ENCODE measurements around the gene VMP1. TPM values are rescaled to one million over a fixed set of nuclear protein-coding genes. Genes with fewer than 3 reads are reported as not detected.
"Not testable (repeated sequence)": the region's sequence is repeated elsewhere in the genome, so short reads cannot be mapped to it uniquely, and the experiment has no call there.

VMP1 gene
- total RNA-seq, 1 experiment from 2014 or later: 277 TPM

- no peaks in the 10 kb centered on the region for H3K36me3 ChIP-seq (ENCODE audit: control insufficient read depth, insufficient read depth, low read length)
- H3K36me3 Mint-ChIP-seq (ENCODE audit: insufficient read depth, unreplicated experiment): peaks cover 63% of the 10 kb centered on the region
- peaks cover 38% of the 10 kb centered on the region for H3K4me1 ChIP-seq
- ChIA-PET CTCF (interaction anchor here (0.6 kb wide), 1 partner anchor 62 kb away, joined by 3 read pairs; no protein-coding TSS in a partner anchor), POLR2A (interaction anchor here (0.6 to 1.2 kb wide), 2 partner anchors 30 to 46 kb away, joined by 3 to 6 read pairs; no protein-coding TSS in a partner anchor)
- H3K27me3 Mint-ChIP-seq (ENCODE audit: insufficient read depth, unreplicated experiment): no peaks in the 10 kb centered on the region
- H3K4me3 ChIP-seq (ENCODE audit: low read depth, low read length): no peak overlapping the region
- TF ChIP-seq CTCF (IDR thresholded peaks at IDR 0.05; ENCODE audit: insufficient read depth in 1 of 2, low read depth in 1 of 2, low read length in 1 of 2, severe bottlenecking in 1 of 2, unreplicated experiment in 1 of 2): no peak
- no TSS peak for BruUV-seq (replicated peaks)
- peaks cover 18% of the 10 kb centered on the region for H3K4me1 Mint-ChIP-seq (ENCODE audit: low read depth, unreplicated experiment)
- peak overlapping the region; percentile 55 for H3K27ac Mint-ChIP-seq (ENCODE audit: unreplicated experiment)
- H3K27me3 ChIP-seq (replicated peaks; ENCODE audit: control insufficient read depth, insufficient read depth, low read length): no peaks in the 10 kb centered on the region
- intact Hi-C loops (cut with micrococcal nuclease; ENCODE audit: unreplicated experiment): no loop called here
- no peak overlapping the region for H3K4me3 Mint-ChIP-seq (ENCODE audit: unreplicated experiment)
- peak in 1 of 2 experiments; percentile 23 for DNase-seq
- no peaks in the 10 kb centered on the region for H3K9me3 ChIP-seq
- H3K9me3 Mint-ChIP-seq (ENCODE audit: unreplicated experiment): no peaks in the 10 kb centered on the region
Measured at GRCh38 chr17:59791603-59792457, 84.4 kb downstream of the VMP1 start.

GRCh38 chr17:59792458-59792823 lies 85.0 kb downstream of the VMP1 start:
- ChIA-PET POLR2A (interaction anchor here (0.6 to 1.2 kb wide), 2 partner anchors 31 to 45 kb away, joined by 3 to 6 read pairs; no protein-coding TSS in a partner anchor), CTCF (interaction anchor here (0.6 kb wide), 1 partner anchor 61 kb away, joined by 3 read pairs; no protein-coding TSS in a partner anchor)
- H3K36me3 ChIP-seq (ENCODE audit: control insufficient read depth, insufficient read depth, low read length); DNase-seq; H3K27me3 Mint-ChIP-seq (ENCODE audit: insufficient read depth, unreplicated experiment); H3K9me3 Mint-ChIP-seq (ENCODE audit: unreplicated experiment); H3K4me3 Mint-ChIP-seq (ENCODE audit: unreplicated experiment); intact Hi-C loops (cut with micrococcal nuclease; ENCODE audit: unreplicated experiment); BruUV-seq (replicated peaks); H3K4me3 ChIP-seq (ENCODE audit: low read depth, low read length); H3K27me3 ChIP-seq (replicated peaks; ENCODE audit: control insufficient read depth, insufficient read depth, low read length); H3K9me3 ChIP-seq: not testable (repeated sequence)
- H3K4me1 ChIP-seq: peaks cover 32% of the 10 kb centered on the region
- Mint-ChIP-seq H3K27ac (ENCODE audit: unreplicated experiment) (peak overlapping the region; percentile 55), H3K4me1 (ENCODE audit: low read depth, unreplicated experiment) (peaks cover 18% of the 10 kb centered on the region), H3K36me3 (ENCODE audit: insufficient read depth, unreplicated experiment) (peaks cover 62% of the 10 kb centered on the region)

- POLR2A ChIA-PET: no interaction called here
- no peak overlapping the region for H3K27ac Mint-ChIP-seq (ENCODE audit: unreplicated experiment)
- H3K4me3 Mint-ChIP-seq (ENCODE audit: unreplicated experiment): no peak overlapping the region
- H3K9me3 ChIP-seq: no peaks in the 10 kb centered on the region
- intact Hi-C loops (cut with micrococcal nuclease; ENCODE audit: unreplicated experiment): no loop called here
- no peak for TF ChIP-seq CTCF (IDR thresholded peaks at IDR 0.05; ENCODE audit: insufficient read depth in 1 of 2, low read depth in 1 of 2, low read length in 1 of 2, severe bottlenecking in 1 of 2, unreplicated experiment in 1 of 2)
- H3K27me3 Mint-ChIP-seq (ENCODE audit: insufficient read depth, unreplicated experiment): no peaks in the 10 kb centered on the region
- H3K36me3 ChIP-seq (ENCODE audit: control insufficient read depth, insufficient read depth, low read length): no peaks in the 10 kb centered on the region
- no peaks in the 10 kb centered on the region for H3K9me3 Mint-ChIP-seq (ENCODE audit: unreplicated experiment)
- DNase-seq: no peak
- BruUV-seq (replicated peaks): no TSS peak
- H3K27me3 ChIP-seq (replicated peaks; ENCODE audit: control insufficient read depth, insufficient read depth, low read length): no peaks in the 10 kb centered on the region
- peaks cover 24% of the 10 kb centered on the region for H3K4me1 ChIP-seq
- peaks cover 59% of the 10 kb centered on the region for H3K36me3 Mint-ChIP-seq (ENCODE audit: insufficient read depth, unreplicated experiment)
- CTCF ChIA-PET: no interaction called here
- peaks cover 18% of the 10 kb centered on the region for H3K4me1 Mint-ChIP-seq (ENCODE audit: low read depth, unreplicated experiment)
- H3K4me3 ChIP-seq (ENCODE audit: low read depth, low read length): no peak overlapping the region
Measured at GRCh38 chr17:59793205-59793604, 85.8 kb downstream of the VMP1 start.
